ENCODE results near the gene CHSY1. TPM values are rescaled to one million over a fixed set of nuclear protein-coding genes. Genes with fewer than 3 reads are reported as not detected.
A peak's percentile ranks its signal among the peaks of the same experiment; 100 is the strongest.

CHSY1 gene
- total RNA-seq, 1 donor from 2014 or later = 20.4 TPM

- H3K27ac Mint-ChIP-seq = no peak overlapping the region
- intact Hi-C loops (cut with micrococcal nuclease) = loop anchor here (5.0 kb wide), 1 partner anchor 62 kb away; no protein-coding TSS in a partner anchor
- ChIA-PET CTCF (no interaction called here), POLR2A (no interaction called here)
- DNase-seq = no peak
- TF ChIP-seq CTCF (IDR thresholded peaks at IDR 0.05) = no peak
- no peaks in the 10 kb centered on the region for H3K9me3 Mint-ChIP-seq
- H3K27me3 Mint-ChIP-seq = no peaks in the 10 kb centered on the region
- H3K4me1 Mint-ChIP-seq = peaks cover 38% of the 10 kb centered on the region
- H3K36me3 Mint-ChIP-seq (ENCODE audit: low read depth) = peaks cover 13% of the 10 kb centered on the region
- no peak overlapping the region for H3K4me3 Mint-ChIP-seq
- no peak for ATAC-seq (ENCODE audit: low read depth)
These were observed 62.3 kb downstream of the CHSY1 start for GRCh38 chr15:101189409-101190091.

- ATAC-seq (ENCODE audit: low read depth) (peak; percentile 50), DNase-seq (no peak)
- TF ChIP-seq CTCF (IDR thresholded peaks at IDR 0.05) = no peak
- intact Hi-C loops (cut with micrococcal nuclease) = loop anchor here (1.0 to 5.0 kb wide), 2 partner anchors 33 to 62 kb away; no protein-coding TSS in a partner anchor
- POLR2A ChIA-PET = interaction anchor here (1.0 kb wide), 2 partner anchors 8 to 270 kb away, joined by 3 read pairs; partner anchors contain the start of gene LRRK1
- CTCF ChIA-PET = no interaction called here
- Mint-ChIP-seq H3K27ac (no peak overlapping the region), H3K4me1 (peaks cover 31% of the 10 kb centered on the region), H3K27me3 (no peaks in the 10 kb centered on the region), H3K36me3 (ENCODE audit: low read depth) (peaks cover 13% of the 10 kb centered on the region), H3K4me3 (no peak overlapping the region), H3K9me3 (no peaks in the 10 kb centered on the region)
These were observed 63.0 kb downstream of the CHSY1 start for GRCh38 chr15:101188637-101189408.

- peaks cover 20% of the 10 kb centered on the region for H3K36me3 Mint-ChIP-seq (ENCODE audit: low read depth)
- H3K27ac Mint-ChIP-seq = no peak overlapping the region
- intact Hi-C loops (cut with micrococcal nuclease) = loop anchor here (1.0 to 5.0 kb wide), 2 partner anchors 32 to 61 kb away; no protein-coding TSS in a partner anchor
- H3K9me3 Mint-ChIP-seq = no peaks in the 10 kb centered on the region
- no peak for DNase-seq
- H3K27me3 Mint-ChIP-seq = no peaks in the 10 kb centered on the region
- peak overlapping the region; percentile 7 for H3K4me3 Mint-ChIP-seq
- ChIA-PET POLR2A (interaction anchor here (1.0 kb wide), 2 partner anchors 9 to 269 kb away, joined by 3 read pairs; partner anchors contain the start of gene LRRK1), CTCF (no interaction called here)
- H3K4me1 Mint-ChIP-seq = peaks cover 27% of the 10 kb centered on the region
- peak; percentile 47 for ATAC-seq (ENCODE audit: low read depth)
- TF ChIP-seq CTCF (IDR thresholded peaks at IDR 0.05) = no peak
These were observed 63.8 kb downstream of the CHSY1 start for GRCh38 chr15:101187820-101188636.

- no peak overlapping the region for H3K4me3 Mint-ChIP-seq
- intact Hi-C loops (cut with micrococcal nuclease) = loop anchor here (5.0 kb wide), 1 partner anchor 58 kb away; no protein-coding TSS in a partner anchor
- DNase-seq (no peak), ATAC-seq (ENCODE audit: low read depth) (no peak)
- H3K9me3 Mint-ChIP-seq = no peaks in the 10 kb centered on the region
- H3K36me3 Mint-ChIP-seq (ENCODE audit: low read depth) = peaks cover 33% of the 10 kb centered on the region
- H3K27ac Mint-ChIP-seq = no peak overlapping the region
- H3K27me3 Mint-ChIP-seq = no peaks in the 10 kb centered on the region
- TF ChIP-seq CTCF (IDR thresholded peaks at IDR 0.05) = no peak
- ChIA-PET POLR2A (no interaction called here), CTCF (no interaction called here)
- peaks cover 19% of the 10 kb centered on the region for H3K4me1 Mint-ChIP-seq
These were observed 66.1 kb downstream of the CHSY1 start for GRCh38 chr15:101185770-101186169.
